Mesenchymal stem cell (in vitro differentiated cells and primary cell): ENCODE results near the gene MCF2L2.

Experiments
- DNase-seq: peaks from one replicate; pipeline ENCODE4 v3.0.0-alpha.2; 2013
- H2AFZ ChIP-seq: one replicate; pipeline ENCODE4 v1.6.1; 2013; ENCODE audit warnings: low read depth, mild to moderate bottlenecking, control low read depth, inconsistent platforms, low read length, moderate library complexity
- H2AK5ac ChIP-seq: 2 replicates; pipeline ENCODE4 v1.6.1; 2013; ENCODE audit warnings: low read length, moderate library complexity, mild to moderate bottlenecking, inconsistent platforms; ENCODE audit not compliant: severe bottlenecking
- H2BK120ac ChIP-seq: one replicate; pipeline ENCODE4 v1.6.1; 2013; ENCODE audit warnings: low read depth, mild to moderate bottlenecking, inconsistent platforms, low read length, moderate library complexity
- H2BK12ac ChIP-seq, 2 experiments: one replicate each; pipeline ENCODE4 v1.6.1; 2013; ENCODE audit warnings: inconsistent platforms in 2 of 2, low read length in 2 of 2, mild to moderate bottlenecking in 2 of 2, moderate library complexity in 2 of 2, control low read depth in 1 of 2
- H2BK15ac ChIP-seq: one replicate; pipeline ENCODE4 v1.6.1; 2013; ENCODE audit warnings: mild to moderate bottlenecking, low read depth, inconsistent platforms; ENCODE audit not compliant: poor library complexity, severe bottlenecking
- H2BK5ac ChIP-seq: 2 replicates; pipeline ENCODE4 v1.6.1; 2013; ENCODE audit warnings: low read depth, mild to moderate bottlenecking, low read length, control low read depth, inconsistent platforms; ENCODE audit not compliant: poor library complexity, severe bottlenecking
- H3K14ac ChIP-seq, 2 experiments: one replicate each; pipeline ENCODE4 v1.6.1; 2013; ENCODE audit warnings: inconsistent platforms in 2 of 2, low read length in 2 of 2, control low read depth in 1 of 2, mild to moderate bottlenecking in 1 of 2, moderate library complexity in 1 of 2
- H3K18ac ChIP-seq, 2 experiments: one replicate each; pipeline ENCODE4 v1.6.1; 2013; ENCODE audit warnings: inconsistent platforms in 2 of 2, low read length in 2 of 2, control low read depth in 1 of 2, low read depth in 1 of 2, mild to moderate bottlenecking in 1 of 2
- H3K23ac ChIP-seq, 2 experiments: one replicate each; pipeline ENCODE4 v1.6.1; 2013; ENCODE audit warnings: inconsistent platforms in 2 of 2, low read length in 2 of 2, mild to moderate bottlenecking in 2 of 2, moderate library complexity in 2 of 2, control low read depth in 1 of 2
- H3K27ac ChIP-seq: 2 replicates; pipeline ENCODE4 v1.5.1; 2013; ENCODE audit warnings: mild to moderate bottlenecking, moderate library complexity, low read length, control low read depth, inconsistent platforms; ENCODE audit not compliant: poor library complexity, severe bottlenecking
- H3K27me3 ChIP-seq, 2 experiments: 2 replicates each; pipeline versions ENCODE4 v1.6.1 to v1.7.0; 2013; ENCODE audit warnings: low read length in 2 of 2, mild to moderate bottlenecking in 2 of 2, moderate library complexity in 2 of 2, control low read depth in 1 of 2, inconsistent platforms in 1 of 2; ENCODE audit not compliant: control insufficient read depth in 1 of 2, insufficient read depth in 1 of 2
- H3K36me3 ChIP-seq, 2 experiments: 2 replicates each; pipeline versions ENCODE4 v1.6.1 to v1.7.0; 2013; ENCODE audit warnings: low read length in 2 of 2, control low read depth in 1 of 2, inconsistent platforms in 1 of 2, low read depth in 1 of 2, mild to moderate bottlenecking in 1 of 2; ENCODE audit not compliant: insufficient read depth in 2 of 2, control insufficient read depth in 1 of 2
- H3K4ac ChIP-seq, 2 experiments: one replicate each; pipeline ENCODE4 v1.6.1; 2013; ENCODE audit warnings: inconsistent platforms in 2 of 2, low read length in 2 of 2, mild to moderate bottlenecking in 2 of 2, moderate library complexity in 2 of 2, control low read depth in 1 of 2, low read depth in 1 of 2
- H3K4me1 ChIP-seq: 2 replicates; pipeline ENCODE4 v1.6.1; 2013; ENCODE audit warnings: low read depth, low read length, control low read depth; ENCODE audit not compliant: control insufficient read depth, insufficient read depth
- H3K4me2 ChIP-seq: 2 replicates; pipeline ENCODE4 v1.6.1; 2013; ENCODE audit warnings: low read length, mild to moderate bottlenecking, inconsistent platforms; ENCODE audit not compliant: poor library complexity, severe bottlenecking
- H3K4me3 ChIP-seq, 2 experiments: 2 replicates each; pipeline versions ENCODE4 v1.5.1 to v1.7.0; 2013; ENCODE audit warnings: low read length in 2 of 2, mild to moderate bottlenecking in 2 of 2, control low read depth in 1 of 2, low read depth in 1 of 2; ENCODE audit not compliant: insufficient read depth in 1 of 2
- H3K79me1 ChIP-seq: replicated peaks from 2 replicates; pipeline ENCODE4 v1.6.1; 2013; ENCODE audit warnings: mild to moderate bottlenecking, control low read depth, low read length, inconsistent platforms; ENCODE audit not compliant: poor library complexity, severe bottlenecking
- H3K9ac ChIP-seq: 2 replicates; pipeline ENCODE4 v1.7.0; 2013; ENCODE audit warnings: mild to moderate bottlenecking, low read length, moderate library complexity
- H3K9me3 ChIP-seq: 2 replicates; pipeline ENCODE4 v1.7.0; 2013; ENCODE audit warnings: mild to moderate bottlenecking, low read length; ENCODE audit not compliant: control insufficient read depth
- H4K8ac ChIP-seq: one replicate; pipeline ENCODE4 v1.6.1; 2013; ENCODE audit warnings: inconsistent platforms, mild to moderate bottlenecking, low read length, moderate library complexity
- H4K91ac ChIP-seq: one replicate; pipeline ENCODE4 v1.6.1; 2013; ENCODE audit warnings: mild to moderate bottlenecking, low read length, inconsistent platforms
- WGBS: methylation state at CpG from one replicate; pipeline ENCODE4 v1.1.7; 2013; ENCODE audit warnings: mixed read lengths; 5-methylcytosine and 5-hydroxymethylcytosine counted together

MCF2L2 gene

GRCh38 chr3:183252973-183253527 lies 175.4 kb downstream of the MCF2L2 start, which contains the start of gene B3GNT5:
B3GNT5 (plus strand) TSS chr3:183253253; CDS start chr3:183269799, 16,546 bp downstream.
- peak within 1 kb of the TSS; percentile 94 for H4K8ac ChIP-seq
- H3K9me3 ChIP-seq, result no peaks in the 10 kb centered on the region
- H3K4me2 ChIP-seq, result peak within 1 kb of the TSS; percentile 87
- no peaks in the 10 kb centered on the region for H3K36me3 ChIP-seq
- no peaks in the 10 kb centered on the region for H3K79me1 ChIP-seq
- peak; percentile 73 for DNase-seq
- H3K4me3 ChIP-seq, result peak within 1 kb of the TSS; percentile 89 to 91
- peak within 1 kb of the TSS; percentile 80 for H3K27ac ChIP-seq
- H2AK5ac ChIP-seq, result no peak within 1 kb of the TSS
- H3K23ac ChIP-seq, result peak within 1 kb of the TSS; percentile 29 to 94
- H2BK12ac ChIP-seq, result peak within 1 kb of the TSS in 1 of 2 experiments; percentile 92
- H3K14ac ChIP-seq, result peak within 1 kb of the TSS; percentile 63 to 95
- H2BK5ac ChIP-seq, result peak within 1 kb of the TSS; percentile 63
- peak within 1 kb of the TSS; percentile 93 for H4K91ac ChIP-seq
- peak within 1 kb of the TSS; percentile 87 for H3K9ac ChIP-seq
- peak within 1 kb of the TSS; percentile 89 to 92 for H3K18ac ChIP-seq
- H2AFZ ChIP-seq, result peak within 1 kb of the TSS; percentile 86
- under 1% methylated on average over 40 of the region's 43 CpGs for WGBS
- H2BK120ac ChIP-seq, result peak within 1 kb of the TSS; percentile 82
- peak within 1 kb of the TSS; percentile 90 for H2BK15ac ChIP-seq
- peaks cover 0 to 4% of the 10 kb centered on the region in 2 experiments for H3K27me3 ChIP-seq
- peak within 1 kb of the TSS; percentile 79 to 83 for H3K4ac ChIP-seq
- H3K4me1 ChIP-seq, result peaks cover 3% of the 10 kb centered on the region

- H4K8ac ChIP-seq, result no peak overlapping the region
- no peak overlapping the region for H3K4ac ChIP-seq
- no peaks in the 10 kb centered on the region for H3K79me1 ChIP-seq
- no peak overlapping the region for H2BK15ac ChIP-seq
- no peak overlapping the region for H2BK5ac ChIP-seq
- no peak overlapping the region for H4K91ac ChIP-seq
- no peak overlapping the region for H3K14ac ChIP-seq
- 97% methylated on average over 3 of the region's 5 CpGs for WGBS
- no peak overlapping the region for H2AFZ ChIP-seq
- peaks cover 3% of the 10 kb centered on the region for H3K4me1 ChIP-seq
- H2AK5ac ChIP-seq, result no peak overlapping the region
- H3K4me2 ChIP-seq, result no peak overlapping the region
- no peak for DNase-seq
- H3K27me3 ChIP-seq, result peaks cover 0 to 4% of the 10 kb centered on the region in 2 experiments
- H3K4me3 ChIP-seq, result peak overlapping the region in 1 of 2 experiments; percentile 91
- H3K27ac ChIP-seq, result no peak overlapping the region
- no peaks in the 10 kb centered on the region for H3K9me3 ChIP-seq
- no peak overlapping the region for H2BK120ac ChIP-seq
- H3K36me3 ChIP-seq, result no peaks in the 10 kb centered on the region
- no peak overlapping the region for H3K18ac ChIP-seq
- H3K23ac ChIP-seq, result no peak overlapping the region
- H3K9ac ChIP-seq, result peak overlapping the region; percentile 74
- H2BK12ac ChIP-seq, result no peak overlapping the region
Measured at GRCh38 chr3:183252118-183252782, 176.2 kb downstream of the MCF2L2 start.

- WGBS, result 66% methylated on average over 6 of the region's 6 CpGs
- Histone ChIP-seq H3K18ac (no peak overlapping the region), H3K27ac (no peak overlapping the region), H3K23ac (no peak overlapping the region), H2BK12ac (no peak overlapping the region), H3K4me3 (no peak overlapping the region), H3K4me1 (peaks cover 6% of the 10 kb centered on the region), H4K91ac (peak overlapping the region; percentile 18), H3K4me2 (no peak overlapping the region), H3K14ac (no peak overlapping the region), H2BK5ac (no peak overlapping the region), H3K27me3 (peaks cover 0 to 4% of the 10 kb centered on the region in 2 experiments), H3K4ac (no peak overlapping the region), H3K79me1 (no peaks in the 10 kb centered on the region), H3K36me3 (no peaks in the 10 kb centered on the region), H2BK15ac (peak overlapping the region; percentile 78), H3K9me3 (no peaks in the 10 kb centered on the region), H4K8ac (no peak overlapping the region), H2AFZ (no peak overlapping the region), H2BK120ac (no peak overlapping the region), H2AK5ac (peak overlapping the region; percentile 49), H3K9ac (no peak overlapping the region)
- DNase-seq, result no peak
Measured at GRCh38 chr3:183249006-183249718, 179.3 kb downstream of the MCF2L2 start.

GRCh38 chr3:183247011-183247589 lies 181.3 kb downstream of the MCF2L2 start:
- 65% methylated on average over 4 of the region's 6 CpGs for WGBS
- Histone ChIP-seq H3K36me3 (no peaks in the 10 kb centered on the region), H3K9me3 (peaks cover 11% of the 10 kb centered on the region)

More at GRCh38 chr3:183247011-183247589, 181.3 kb downstream of the MCF2L2 start:
- Histone ChIP-seq H2BK12ac (no peak overlapping the region), H3K4ac (no peak overlapping the region), H4K8ac (no peak overlapping the region), H3K4me2 (no peak overlapping the region), H3K18ac (no peak overlapping the region), H2AFZ (no peak overlapping the region), H2BK5ac (no peak overlapping the region), H3K27ac (peak overlapping the region; percentile 59), H3K14ac (no peak overlapping the region), H3K4me1 (peaks cover 6% of the 10 kb centered on the region), H4K91ac (no peak overlapping the region), H3K9ac (no peak overlapping the region), H2BK120ac (no peak overlapping the region), H2AK5ac (no peak overlapping the region), H3K79me1 (no peaks in the 10 kb centered on the region), H3K4me3 (no peak overlapping the region), H3K23ac (no peak overlapping the region), H2BK15ac (no peak overlapping the region), H3K27me3 (peaks cover 0 to 4% of the 10 kb centered on the region in 2 experiments)
- no peak for DNase-seq
